GM21367 (cell line): ENCODE results near the gene MFN2.
"Not testable (repeated sequence)": the region's sequence is repeated elsewhere in the genome, so short reads cannot be mapped to it uniquely, and the experiment has no call there.

Experiments used
- ATAC-seq: cut with Tn5 transposase; IDR thresholded peaks from one replicate; pipeline ENCODE4 v1.9.1; 2021; ENCODE audit not compliant: unreplicated experiment

Gene MFN2

GRCh38 chr1:12019858-12020509 is 39.7 kb downstream of the MFN2 start:
- no peak for ATAC-seq

- ATAC-seq = no peak
Measured at GRCh38 chr1:12021616-12022015, 41.4 kb downstream of the MFN2 start.

DNA sequence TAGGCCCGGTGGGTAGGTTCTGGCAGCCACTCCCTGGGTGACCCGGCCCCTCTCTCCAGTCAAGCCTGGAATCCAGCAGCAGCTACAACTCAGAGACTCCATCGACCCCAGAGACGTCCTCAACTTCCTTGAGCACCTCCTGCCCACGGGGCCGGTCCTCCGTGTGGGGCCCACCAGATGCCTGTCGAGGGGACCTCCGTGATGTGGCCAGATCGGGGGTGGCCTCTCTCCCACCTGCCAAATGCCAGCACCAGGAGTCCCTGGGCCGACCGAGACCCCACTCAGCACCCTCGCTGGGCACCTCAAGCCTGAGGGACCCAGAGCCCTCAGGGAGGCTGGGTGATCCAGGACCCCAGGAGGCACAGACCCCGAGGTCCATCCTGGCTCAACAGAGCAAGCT is 41.8 kb downstream of the MFN2 start:
- ATAC-seq = no peak

DNA sequence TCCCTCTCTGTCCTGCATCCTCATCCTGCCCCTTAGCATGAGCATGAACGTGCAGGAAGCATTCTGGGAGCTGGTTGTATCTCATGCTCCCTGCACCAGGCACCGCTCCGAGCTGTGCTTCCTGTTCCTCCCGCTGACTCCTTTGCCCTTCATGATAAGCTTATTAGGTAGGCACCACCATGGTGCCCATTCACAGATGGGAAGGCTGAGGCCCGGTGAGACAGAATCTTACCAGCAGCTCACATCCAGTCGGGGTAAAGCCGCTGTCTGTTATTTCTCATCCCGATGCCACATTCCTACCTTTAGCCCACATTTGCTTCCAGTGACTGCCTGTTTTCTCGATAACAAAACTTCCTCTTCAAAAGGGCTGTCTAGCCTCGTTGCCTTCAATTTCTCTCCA is 46.3 kb downstream of the MFN2 start:
- no peak for ATAC-seq

DNA sequence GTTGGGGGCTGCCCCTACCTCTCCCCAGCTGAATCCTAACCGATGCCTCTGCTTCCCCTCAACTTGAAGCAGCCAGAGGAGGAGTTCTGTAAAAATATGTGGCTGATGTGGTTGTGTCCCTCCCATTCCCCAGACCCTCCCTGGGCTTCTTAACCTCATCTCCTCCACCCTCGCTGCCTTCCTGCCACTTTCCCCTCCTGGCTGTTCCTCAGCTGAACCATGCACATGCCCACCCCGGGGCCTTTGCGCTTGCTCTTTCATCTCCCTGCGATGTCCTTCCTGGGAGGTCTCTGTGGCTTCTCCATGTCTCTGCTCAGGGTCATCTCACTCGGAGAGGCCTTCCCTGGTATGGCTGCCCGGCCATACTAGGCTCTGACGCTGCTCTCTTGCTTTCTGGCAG is 48.0 kb downstream of the MFN2 start:
- no peak for ATAC-seq

DNA sequence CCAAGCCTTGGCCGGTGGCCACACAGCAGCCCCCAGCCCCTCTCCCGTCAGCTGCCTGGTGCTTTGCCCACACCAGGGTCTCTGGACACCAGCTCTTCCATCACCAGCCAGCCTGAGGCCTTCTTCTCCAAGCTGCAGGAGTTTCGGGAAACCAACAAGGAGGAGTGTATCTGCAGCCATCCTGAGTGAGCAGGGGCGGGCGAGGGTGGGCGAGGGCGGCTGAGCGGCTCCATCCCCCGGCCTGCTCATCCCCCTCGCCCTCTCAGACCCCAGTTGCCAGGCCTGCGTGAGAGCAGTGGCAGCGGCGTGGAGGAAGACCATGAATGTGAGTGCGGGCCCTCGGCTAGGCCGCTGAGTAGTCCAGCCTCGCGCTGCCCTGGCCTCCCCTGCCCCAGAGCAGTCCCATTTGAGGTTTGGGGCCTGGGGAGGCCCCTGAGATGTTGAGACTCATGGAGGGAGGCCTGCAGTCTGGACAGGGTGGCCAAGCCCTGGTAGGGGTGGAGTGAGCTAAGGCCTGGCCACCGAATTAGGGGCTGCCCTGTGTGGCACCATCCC is 48.8 kb downstream of the MFN2 start:
- ATAC-seq = no peak

DNA sequence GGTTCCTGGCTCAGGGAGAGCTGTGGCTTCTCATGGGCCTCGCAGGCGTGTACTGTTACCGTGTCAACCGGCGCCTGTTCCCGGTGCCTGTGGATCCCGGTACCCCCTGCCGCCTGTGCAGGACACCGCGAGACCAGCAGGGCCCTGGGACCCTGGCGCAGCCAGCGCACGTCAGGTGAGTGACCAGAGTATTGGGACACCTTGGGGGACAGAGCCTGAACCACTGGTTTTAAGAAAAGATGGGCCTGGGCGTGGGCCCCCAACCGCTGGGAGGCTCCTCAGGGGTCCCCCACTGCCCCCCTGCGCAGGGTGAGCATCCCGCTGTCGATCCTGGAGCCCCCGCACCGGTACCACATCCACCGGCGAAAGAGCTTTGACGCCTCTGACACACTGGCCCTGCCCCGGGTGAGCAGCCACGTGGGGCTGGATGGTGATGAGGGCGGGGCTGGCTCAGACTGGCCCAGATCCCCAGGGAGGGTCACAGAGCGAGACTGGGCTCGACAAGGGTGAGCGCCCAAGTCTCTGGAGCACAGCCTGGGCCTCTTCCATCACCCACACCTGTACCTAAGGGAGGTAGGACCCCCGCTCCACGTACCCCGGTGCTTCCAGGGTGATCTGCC is 49.6 kb downstream of the MFN2 start:
- ATAC-seq = no peak

GRCh38 chr1:12031039-12031980 is 51.1 kb downstream of the MFN2 start:
- no peak for ATAC-seq

DNA sequence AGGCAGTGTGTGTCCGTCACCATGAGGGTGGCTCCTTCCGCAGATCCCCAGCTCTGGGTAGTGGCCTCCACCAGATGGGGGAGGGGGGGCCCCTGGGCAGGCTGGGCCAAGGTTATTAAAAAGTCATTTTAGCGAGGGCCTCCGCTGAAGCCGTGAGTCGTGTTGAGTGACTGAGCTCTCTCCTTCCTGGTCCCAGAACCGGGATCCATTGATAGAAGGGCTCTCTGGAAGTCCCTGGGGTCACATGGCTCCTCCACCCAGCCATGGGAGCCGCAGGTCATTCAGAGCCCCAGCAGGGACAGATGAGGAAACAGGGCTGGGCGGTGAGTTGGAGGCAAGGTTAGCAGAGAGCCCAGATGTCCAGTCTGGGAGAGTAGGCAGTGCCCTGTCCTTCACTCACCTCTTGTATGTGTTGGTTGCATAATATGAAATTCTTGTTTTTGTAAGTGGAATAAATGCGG is 51.9 kb downstream of the MFN2 start:
- ATAC-seq = no peak

- ATAC-seq = not testable (repeated sequence)
Measured at GRCh38 chr1:12033441-12033840, 53.2 kb downstream of the MFN2 start.

- ATAC-seq = no peak
Measured at GRCh38 chr1:12034381-12034801, 54.1 kb downstream of the MFN2 start.

DNA sequence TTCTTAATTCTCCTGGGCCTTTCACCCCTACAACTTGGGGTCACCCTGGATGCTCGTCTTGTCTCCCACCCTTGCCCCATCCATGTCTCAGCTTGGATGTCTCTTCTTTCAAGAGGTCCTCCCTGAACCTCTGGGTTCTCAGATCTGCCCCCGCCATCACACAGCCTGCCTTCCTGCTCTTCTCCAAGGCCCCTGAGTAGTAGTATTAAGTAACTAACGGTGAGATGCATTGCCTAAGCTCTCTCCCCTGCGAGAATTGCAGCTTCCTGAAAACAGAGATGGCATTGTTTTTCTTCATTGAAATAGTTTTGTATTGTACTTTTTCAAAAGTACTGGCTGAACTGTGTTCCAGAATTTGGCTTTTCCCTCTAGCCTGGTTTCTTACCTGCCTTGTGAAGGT is 55.1 kb downstream of the MFN2 start:
- no peak for ATAC-seq

- ATAC-seq = no peak
Measured at GRCh38 chr1:12037486-12038355, 57.5 kb downstream of the MFN2 start.

GRCh38 chr1:12038356-12039163 is 58.3 kb downstream of the MFN2 start:
- ATAC-seq = no peak

DNA sequence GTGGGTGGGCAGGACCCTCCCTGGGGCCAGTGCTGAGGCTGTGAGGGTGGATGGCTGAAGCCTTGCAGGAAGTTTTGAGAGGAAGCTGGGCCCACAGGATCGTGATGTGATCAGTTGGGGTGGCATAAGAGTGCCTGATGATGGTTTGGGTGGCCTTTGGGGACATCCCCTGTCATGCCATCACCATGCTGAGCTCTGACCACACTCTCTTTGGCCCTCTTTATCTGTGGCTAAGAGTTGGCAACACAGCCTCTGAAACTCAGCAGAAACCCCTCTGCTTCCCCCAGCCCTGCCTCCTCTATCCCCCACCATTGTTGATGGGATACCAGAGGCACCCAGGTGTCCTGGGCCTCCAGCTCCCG is 58.9 kb downstream of the MFN2 start:
- ATAC-seq = no peak

DNA sequence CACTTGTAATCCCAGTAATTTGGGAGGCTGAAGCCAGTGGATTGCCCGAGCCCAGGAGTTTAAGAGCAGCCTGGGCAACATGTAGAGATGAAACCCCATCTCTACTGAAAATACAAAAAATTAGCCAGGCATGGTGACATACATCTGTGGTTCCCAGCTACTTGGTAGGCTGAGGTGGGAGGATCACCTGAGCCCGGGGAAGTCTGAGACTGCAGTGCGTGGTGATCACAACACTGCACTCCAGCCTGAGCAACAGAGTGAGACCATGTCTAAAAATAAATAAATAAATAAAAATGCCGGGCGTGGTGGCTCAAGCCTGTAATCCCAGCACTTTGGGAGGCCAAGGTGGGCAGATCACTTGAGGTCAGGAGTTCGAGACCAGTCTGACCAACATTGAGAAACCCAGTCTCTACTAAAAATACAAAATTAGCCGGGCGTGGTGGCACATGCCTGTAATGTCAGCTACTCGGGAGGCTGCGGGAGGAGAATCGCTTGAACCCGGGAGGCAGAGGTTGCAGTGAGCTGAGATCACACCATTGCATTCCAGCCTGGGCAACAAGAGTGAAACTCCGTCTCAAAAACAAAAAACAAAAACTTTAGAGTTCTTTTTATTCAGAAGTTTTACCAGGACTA is 59.7 kb downstream of the MFN2 start:
- not testable (repeated sequence) for ATAC-seq

DNA sequence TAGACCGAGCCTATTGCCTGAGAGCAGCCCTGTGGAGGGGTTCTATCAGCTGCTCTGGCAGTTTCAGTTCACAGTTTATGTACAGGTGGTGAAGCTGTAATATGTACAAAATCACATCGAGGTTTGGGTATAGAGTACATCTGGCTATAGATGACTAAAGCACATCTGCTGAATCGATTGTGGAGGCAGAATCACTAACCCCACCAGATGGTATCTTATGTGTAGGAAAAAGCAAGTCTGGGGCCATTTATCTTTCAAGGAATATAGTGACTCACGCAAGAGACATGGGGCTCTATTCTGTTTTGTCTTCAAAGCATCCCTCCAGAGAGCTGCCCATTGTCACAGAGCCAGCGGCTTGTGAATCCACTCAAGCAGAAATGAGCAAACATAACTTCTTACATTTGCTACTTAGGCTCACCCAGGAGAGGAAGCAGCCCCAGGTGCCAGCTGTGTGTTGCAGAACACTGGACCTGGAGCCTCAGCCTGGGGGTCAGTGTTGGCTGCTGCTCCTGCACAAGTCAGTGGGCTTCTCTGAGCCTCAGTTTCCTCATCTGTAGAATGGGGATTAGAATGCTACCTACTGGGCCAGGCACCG is 60.3 kb downstream of the MFN2 start:
- ATAC-seq = peak; percentile 53

- ATAC-seq = not testable (repeated sequence)
Measured at GRCh38 chr1:12044187-12044877, 64.1 kb downstream of the MFN2 start.
